A673 (cell line): ENCODE results near the gene CD74. TPM values are rescaled to one million over a fixed set of nuclear protein-coding genes. Genes with fewer than 3 reads are reported as not detected.

ENCODE experiments used
- BruUV-seq: library from RNA; stranded (reverse); fragments of 400-500 nt; replicated peaks from 2 replicates; lab custom pipeline; 2021; lab: Mats Ljungman, UMichigan
- CTCF ChIA-PET: fragments of 300-600 bp; sonication (Branson Sonifier 250); formaldehyde crosslinking; loops from one replicate; lab custom pipeline; 2022; ENCODE audit warnings: antibody characterized with exemption; lab: Charles Lee
- POLR2A ChIA-PET: fragments of 300-600 bp; sonication (Branson Sonifier 250); formaldehyde crosslinking; loops from one replicate; lab custom pipeline; 2022; ENCODE audit warnings: antibody characterized with exemption; ENCODE audit not compliant: low non-redundant PET; lab: Charles Lee
- DNase-seq: peaks from one replicate; pipeline ENCODE4 v3.0.0-alpha.2; 2015; ENCODE audit warnings: low spot score
- H3K27ac ChIP-seq: fragments of 200-600 bp; sonication (generic); 2 replicates; pipeline ENCODE4 v1.5.1; 2016; ENCODE audit warnings: mixed run types, low read depth, mild to moderate bottlenecking, mixed read lengths, antibody characterized with exemption, low read length; ENCODE audit not compliant: poor library complexity, severe bottlenecking
- H3K27me3 ChIP-seq: fragments of 200-600 bp; sonication (generic); replicated peaks from 2 replicates; pipeline ENCODE4 v1.6.1; 2017; ENCODE audit warnings: mixed run types, low read depth, mild to moderate bottlenecking, mixed read lengths, antibody characterized with exemption, low read length; ENCODE audit not compliant: insufficient read depth, poor library complexity
- H3K36me3 ChIP-seq: fragments of 200-600 bp; sonication (generic); 2 replicates; pipeline ENCODE4 v1.6.1; 2016; ENCODE audit warnings: mixed run types, mild to moderate bottlenecking, mixed read lengths, antibody characterized with exemption, low read length; ENCODE audit not compliant: insufficient read depth, poor library complexity, severe bottlenecking
- H3K4me1 ChIP-seq: fragments of 200-600 bp; sonication (generic); 2 replicates; pipeline ENCODE4 v1.6.1; 2017; ENCODE audit warnings: mixed run types, mild to moderate bottlenecking, mixed read lengths, antibody characterized with exemption, low read length; ENCODE audit not compliant: insufficient read depth, poor library complexity, severe bottlenecking
- H3K4me3 ChIP-seq: fragments of 200-600 bp; sonication (generic); 2 replicates; pipeline ENCODE4 v1.5.1; 2016; ENCODE audit warnings: low read depth, mixed run types, mild to moderate bottlenecking, mixed read lengths, low read length; ENCODE audit not compliant: poor library complexity, severe bottlenecking
- H3K9me3 ChIP-seq: fragments of 200-600 bp; sonication (generic); 2 replicates; pipeline ENCODE4 v1.6.1; 2016; ENCODE audit warnings: mixed run types, low read depth, mild to moderate bottlenecking, mixed read lengths, antibody characterized with exemption, low read length; ENCODE audit not compliant: poor library complexity, severe bottlenecking
- CTCF ChIP-seq: fragments of 300-800, 200-600 bp; sonication (generic); conservative IDR thresholded peaks from 2 replicates; pipeline ENCODE4 v1.5.1; 2017; ENCODE audit warnings: low read depth, mild to moderate bottlenecking, antibody characterized with exemption, low read length, moderate library complexity, mixed read lengths
- EZH2 ChIP-seq: fragments of 200-600 bp; sonication (generic); IDR thresholded peaks from 2 replicates; pipeline ENCODE4 v1.6.1; 2017; ENCODE audit warnings: borderline replicate concordance, low read depth, mild to moderate bottlenecking, mixed read lengths, antibody characterized with exemption, low read length; ENCODE audit not compliant: poor library complexity, severe bottlenecking
- intact Hi-C: fragments of 100-400 bp; cut with micrococcal nuclease; formaldehyde crosslinking; loops from one replicate; pipeline ENCODE4 v1.10.0; 2022; ENCODE audit not compliant: unreplicated experiment
- total RNA-seq: library from RNA; stranded (reverse); gene quantifications from 2 replicates; pipeline ENCODE4 v1.2.3, GENCODE V29; 2021

Gene CD74
- total RNA-seq, 1 experiment from 2014 or later = not detected

DNA sequence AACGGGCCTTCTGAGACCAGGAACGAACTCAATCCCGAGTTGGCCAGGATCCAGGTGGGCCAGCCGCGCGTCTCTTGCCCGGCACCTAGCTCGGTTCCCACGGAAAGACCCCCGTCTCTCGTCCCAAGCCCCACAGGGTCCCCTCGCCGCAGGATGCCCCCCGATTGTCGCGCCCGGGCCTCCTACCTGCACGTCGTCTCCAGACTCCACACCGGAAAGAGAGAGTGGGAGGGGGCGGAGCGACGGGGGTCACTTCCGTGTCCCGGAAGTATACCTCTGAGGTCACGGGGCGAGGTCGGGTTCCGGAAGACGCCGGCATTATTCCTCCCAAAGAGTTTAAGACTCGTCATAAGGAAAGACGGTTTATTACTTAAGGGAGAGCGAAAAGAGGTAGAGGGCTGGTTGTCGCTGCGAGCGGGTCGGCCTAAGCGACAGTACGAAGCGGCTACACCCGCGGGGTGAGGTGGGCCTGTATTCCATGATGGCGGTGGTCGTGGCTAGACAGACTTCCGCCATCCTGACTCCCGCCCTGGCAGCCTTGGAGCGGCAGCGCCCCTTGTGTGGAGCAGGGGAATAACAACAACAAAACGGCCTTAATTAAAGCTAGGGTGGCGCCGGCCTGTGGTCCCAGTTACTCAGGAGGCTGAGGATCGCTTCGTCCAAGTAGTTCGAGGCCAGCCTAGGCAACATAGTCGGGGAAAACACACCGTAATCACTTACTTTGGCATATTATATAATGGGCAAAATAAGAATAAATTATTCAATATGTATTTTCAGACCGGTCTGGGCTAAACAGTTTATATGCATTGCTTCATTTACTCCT, 37.0 kb upstream of the CD74 start, which contains the start of gene RPS14:
TSS of gene RPS14 (minus strand) at position 223 of the 823 bp plus-strand sequence. CDS start 2,006 bp downstream, outside the sequence.
- Histone ChIP-seq H3K36me3 (peaks cover 42% of the 10 kb centered on the region), H3K4me3 (peak within 1 kb of the TSS; percentile 75), H3K4me1 (peaks cover 19% of the 10 kb centered on the region), H3K9me3 (no peaks in the 10 kb centered on the region), H3K27me3 (no peaks in the 10 kb centered on the region), H3K27ac (peak within 1 kb of the TSS; percentile 96)
- intact Hi-C loops = loop anchor here (10.0 kb wide), 3 partner anchors 205 to 715 kb away; partner anchors contain the start of gene RBM22
- TF ChIP-seq EZH2 (no peak), CTCF (peak; percentile 93)
- peak; percentile 95 for DNase-seq
- ChIA-PET CTCF (interaction anchor here (0.7 to 1.1 kb wide), 3 partner anchors 9 to 207 kb away, joined by 3 to 9 read pairs (median 4); no protein-coding TSS in a partner anchor), POLR2A (interaction anchor here (0.7 to 0.9 kb wide), 2 partner anchors 9 to 67 kb away, joined by 3 to 4 read pairs; no protein-coding TSS in a partner anchor)
- TSS peak; percentile 90 for BruUV-seq

DNA sequence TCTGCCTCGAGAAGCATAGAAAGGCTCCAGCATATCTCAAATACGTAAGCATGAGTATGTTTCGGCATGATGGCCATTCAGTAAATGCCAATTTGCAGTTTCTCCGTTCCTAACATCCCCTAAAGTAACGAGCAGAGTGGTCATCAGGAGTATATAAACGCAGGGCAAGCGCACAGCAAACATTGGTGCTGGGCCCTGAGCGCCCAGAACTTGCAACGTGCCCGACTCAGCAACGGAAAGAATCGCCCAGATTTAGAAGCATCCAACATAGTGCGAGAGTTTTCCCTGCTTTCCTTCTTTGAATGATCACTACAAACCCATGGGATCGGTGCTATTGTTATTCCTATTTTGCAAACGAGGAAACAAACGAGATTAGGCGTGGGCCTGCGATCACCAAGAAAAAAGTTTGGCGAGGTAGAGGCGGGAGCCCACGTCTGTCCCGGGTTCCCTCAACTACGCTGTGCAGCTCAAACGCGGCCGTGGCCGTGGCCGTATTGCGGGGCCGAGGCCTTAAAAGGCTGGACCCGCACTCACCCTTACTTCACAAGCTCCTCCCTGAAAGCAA, 36.3 kb upstream of the CD74 start:
- intact Hi-C loops = no loop called here
- CTCF ChIA-PET = interaction anchor here (1.1 kb wide), 1 partner anchor 13 kb away, joined by 4 read pairs; no protein-coding TSS in a partner anchor
- no peak for TF ChIP-seq EZH2
- no peak for TF ChIP-seq CTCF
- DNase-seq = no peak
- Histone ChIP-seq H3K36me3 (peaks cover 49% of the 10 kb centered on the region), H3K4me3 (peak overlapping the region; percentile 75), H3K27ac (peak overlapping the region; percentile 96), H3K4me1 (peaks cover 19% of the 10 kb centered on the region), H3K9me3 (no peaks in the 10 kb centered on the region), H3K27me3 (no peaks in the 10 kb centered on the region)
- POLR2A ChIA-PET = no interaction called here
- TSS peak; percentile 78 for BruUV-seq

- BruUV-seq = no TSS peak
- intact Hi-C loops = no loop called here
- ChIA-PET POLR2A (no interaction called here), CTCF (no interaction called here)
- TF ChIP-seq CTCF = no peak
- TF ChIP-seq EZH2 = no peak
- Histone ChIP-seq H3K27ac (peak overlapping the region; percentile 96), H3K4me3 (peak overlapping the region; percentile 75), H3K27me3 (no peaks in the 10 kb centered on the region), H3K9me3 (no peaks in the 10 kb centered on the region), H3K36me3 (peaks cover 56% of the 10 kb centered on the region), H3K4me1 (peaks cover 19% of the 10 kb centered on the region)
- DNase-seq = no peak
Measured at GRCh38 chr5:150448334-150448733, 35.6 kb upstream of the CD74 start.
